Progenitor cell of endocrine pancreas (in vitro differentiated cells): ENCODE measurements around the gene RAD51B. TPM values are rescaled to one million over a fixed set of nuclear protein-coding genes. Genes with fewer than 3 reads are reported as not detected.

ENCODE experiments used
- DNase-seq: peaks from one replicate; pipeline ENCODE4 v3.0.0; 2021; ENCODE audit warnings: low spot score; ENCODE audit not compliant: unreplicated experiment
- H3K27ac Mint-ChIP-seq: 2 replicates; pipeline ENCODE4 v1.8.0; 2021; ENCODE audit warnings: mild to moderate bottlenecking, moderate library complexity, mixed read lengths
- H3K27me3 Mint-ChIP-seq: 2 replicates; pipeline ENCODE4 v1.8.0; 2021; ENCODE audit warnings: mixed read lengths
- H3K36me3 Mint-ChIP-seq: 2 replicates; pipeline ENCODE4 v1.8.0; 2022; ENCODE audit warnings: mixed read lengths; ENCODE audit not compliant: insufficient read depth
- H3K4me1 Mint-ChIP-seq: 2 replicates; pipeline ENCODE4 v1.8.0; 2021; ENCODE audit warnings: low read depth, mixed read lengths
- H3K4me3 Mint-ChIP-seq: 2 replicates; pipeline ENCODE4 v1.8.0; 2021; ENCODE audit warnings: low read depth, mild to moderate bottlenecking, moderate library complexity, mixed read lengths
- H3K9me3 Mint-ChIP-seq: 2 replicates; pipeline ENCODE4 v1.8.0; 2021; ENCODE audit warnings: low read depth, mixed read lengths
- CTCF ChIP-seq: fragments of 200-600 bp; sonication (generic); IDR thresholded peaks from one replicate; pipeline ENCODE4 v1.5.0; 2021; ENCODE audit warnings: antibody characterized with exemption, mild to moderate bottlenecking; ENCODE audit not compliant: unreplicated experiment
- total RNA-seq: library from RNA; stranded (reverse); gene quantifications from 2 replicates; pipeline ENCODE4 v1.2.1, GENCODE V29; 2021

Gene RAD51B
- total RNA-seq, 1 donor from 2014 or later, result 24.7 TPM

GRCh38 chr14:68032154-68032553 is 212.6 kb downstream of the RAD51B start:
- Mint-ChIP-seq H3K36me3 (peaks cover 16% of the 10 kb centered on the region), H3K27me3 (no peaks in the 10 kb centered on the region), H3K4me3 (no peak overlapping the region), H3K9me3 (peaks cover 23% of the 10 kb centered on the region), H3K4me1 (peaks cover 8% of the 10 kb centered on the region), H3K27ac (no peak overlapping the region)
- no peak for TF ChIP-seq CTCF
- no peak for DNase-seq

- Mint-ChIP-seq H3K4me1 (peaks cover 10% of the 10 kb centered on the region), H3K9me3 (peaks cover 21% of the 10 kb centered on the region), H3K4me3 (no peak overlapping the region), H3K27me3 (no peaks in the 10 kb centered on the region), H3K27ac (no peak overlapping the region), H3K36me3 (peaks cover 16% of the 10 kb centered on the region)
- TF ChIP-seq CTCF, result no peak
- no peak for DNase-seq
These were observed 213.9 kb downstream of the RAD51B start for GRCh38 chr14:68033336-68033932.

GRCh38 chr14:68034896-68035295 is 215.3 kb downstream of the RAD51B start:
- no peak for DNase-seq
- Mint-ChIP-seq H3K27ac (no peak overlapping the region), H3K27me3 (no peaks in the 10 kb centered on the region), H3K4me3 (no peak overlapping the region), H3K9me3 (peaks cover 10% of the 10 kb centered on the region), H3K4me1 (peaks cover 10% of the 10 kb centered on the region), H3K36me3 (peaks cover 10% of the 10 kb centered on the region)
- no peak for TF ChIP-seq CTCF

GRCh38 chr14:68036202-68036601 is 216.6 kb downstream of the RAD51B start:
- Mint-ChIP-seq H3K4me3 (no peak overlapping the region), H3K36me3 (peaks cover 2% of the 10 kb centered on the region), H3K9me3 (peaks cover under 1% of the 10 kb centered on the region), H3K4me1 (peaks cover 15% of the 10 kb centered on the region), H3K27me3 (no peaks in the 10 kb centered on the region), H3K27ac (no peak overlapping the region)
- no peak for TF ChIP-seq CTCF
- no peak for DNase-seq

- Mint-ChIP-seq H3K27ac (no peak overlapping the region), H3K36me3 (no peaks in the 10 kb centered on the region), H3K9me3 (no peaks in the 10 kb centered on the region), H3K4me3 (no peak overlapping the region), H3K4me1 (peaks cover 39% of the 10 kb centered on the region), H3K27me3 (no peaks in the 10 kb centered on the region)
- no peak for DNase-seq
- TF ChIP-seq CTCF, result no peak
These were observed 220.0 kb downstream of the RAD51B start for GRCh38 chr14:68039593-68039992.
